H1 (cell line): Measurements from ENCODE around the gene ZSWIM4. TPM values are rescaled to one million over a fixed set of nuclear protein-coding genes. Genes with fewer than 3 reads are reported as not detected.

Experiments used
- CTCF ChIA-PET: fragments of 300-600 bp; sonication (Branson Sonifier 250); formaldehyde crosslinking; loops from one replicate; lab custom pipeline; 2021; ENCODE audit not compliant: partially characterized antibody; lab: Charles Lee
- POLR2A ChIA-PET: fragments of 300-600 bp; sonication (Branson Sonifier 250); formaldehyde crosslinking; loops from one replicate; lab custom pipeline; 2021; ENCODE audit warnings: inconsistent platforms; ENCODE audit not compliant: partially characterized antibody; lab: Charles Lee
- DNase-seq, 2 experiments: peaks; one replicate each; pipeline versions ENCODE4 v3.0.0 to v3.0.0-alpha.2; 2010 to 2022; ENCODE audit warnings: low spot score in 2 of 2, low read depth in 1 of 2, mixed read lengths in 1 of 2
- FAIRE-seq: peaks from 2 replicates; lab custom pipeline; 2011; peaks lifted over from hg19 to GRCh38; lab: Jason Lieb, UNC
- H2AFZ ChIP-seq: 2 replicates; pipeline ENCODE4 v1.8.1; 2012; ENCODE audit warnings: low read length, inconsistent platforms
- H2AK5ac ChIP-seq: 2 replicates; pipeline ENCODE4 v1.6.1; 2013; ENCODE audit warnings: low read depth, low read length
- H2BK120ac ChIP-seq: replicated peaks from 2 replicates; pipeline ENCODE3; 2013; ENCODE audit warnings: low read depth, low read length, inconsistent platforms
- H2BK12ac ChIP-seq: 2 replicates; pipeline ENCODE4 v1.6.1; 2013; ENCODE audit warnings: low read depth, low read length
- H2BK15ac ChIP-seq: 2 replicates; pipeline ENCODE4 v1.6.1; 2013; ENCODE audit warnings: low read length
- H2BK20ac ChIP-seq: 2 replicates; pipeline ENCODE4 v1.6.1; 2013; ENCODE audit warnings: low read length
- H2BK5ac ChIP-seq: 2 replicates; pipeline ENCODE4 v1.6.1; 2013; ENCODE audit warnings: low read depth, low read length
- H3K14ac ChIP-seq: 2 replicates; pipeline ENCODE4 v1.6.1; 2013; ENCODE audit warnings: inconsistent platforms; ENCODE audit not compliant: insufficient read length
- H3K18ac ChIP-seq: 2 replicates; pipeline ENCODE4 v1.6.1; 2013; ENCODE audit warnings: low read length; ENCODE audit errors: extremely low read depth
- H3K23ac ChIP-seq: 2 replicates; pipeline ENCODE4 v1.6.1; 2013; ENCODE audit warnings: inconsistent platforms; ENCODE audit not compliant: insufficient read length
- H3K23me2 ChIP-seq: 2 replicates; pipeline ENCODE4 v1.6.1; 2013; ENCODE audit warnings: low read depth, low read length
- H3K27ac ChIP-seq: 2 replicates; pipeline ENCODE4 v1.6.1; 2011; ENCODE audit warnings: low read depth, low read length, inconsistent platforms
- H3K27me3 ChIP-seq, 4 experiments: replicated peaks in 1 of 4; 1 replicate in 1 of 4; 2 replicates in 3 of 4; pipeline versions ENCODE4 v1.6.1 to v1.8.1; 2011 to 2013; ENCODE audit warnings: low read length in 3 of 4, mild to moderate bottlenecking in 3 of 4, inconsistent platforms in 2 of 4, mixed read lengths in 2 of 4, moderate library complexity in 1 of 4; ENCODE audit not compliant: control insufficient read depth in 3 of 4, insufficient read depth in 3 of 4; ENCODE audit errors: extremely low read depth in 1 of 4
- H3K36me3 ChIP-seq, 4 experiments: 2 replicates each; pipeline versions ENCODE4 v1.6.1 to v1.8.1; 2011 to 2013; ENCODE audit warnings: mild to moderate bottlenecking in 4 of 4, low read length in 3 of 4, moderate library complexity in 2 of 4, control low read depth in 1 of 4, inconsistent platforms in 1 of 4; ENCODE audit not compliant: insufficient read depth in 4 of 4, control insufficient read depth in 2 of 4
- H3K4ac ChIP-seq: replicated peaks from 2 replicates; pipeline ENCODE3; 2013; ENCODE audit warnings: low read length, low read depth, mixed read lengths, inconsistent platforms; ENCODE audit not compliant: insufficient read length
- H3K4me1 ChIP-seq, 4 experiments: replicated peaks in 1 of 4; 1 replicate in 1 of 4; 2 replicates in 3 of 4; pipeline versions ENCODE4 v1.6.1 to v1.8.1; 2011 to 2013; ENCODE audit warnings: low read length in 3 of 4, inconsistent platforms in 2 of 4, mixed read lengths in 1 of 4; ENCODE audit not compliant: insufficient read depth in 4 of 4, control insufficient read depth in 3 of 4
- H3K4me2 ChIP-seq, 2 experiments: 2 replicates each; pipeline versions ENCODE4 v1.6.1 to v1.8.1; 2011 to 2013; ENCODE audit warnings: low read depth in 2 of 2, low read length in 2 of 2, control low read depth in 1 of 2, inconsistent platforms in 1 of 2, mild to moderate bottlenecking in 1 of 2; ENCODE audit not compliant: insufficient read depth in 1 of 2
- H3K4me3 ChIP-seq, 4 experiments: fragments of 200-600, 300-600 bp in 1 of 4; sonication (generic), shearing (Covaris generic), sonication (Bioruptor Twin) in 1 of 4; 2 replicates each; pipeline versions ENCODE4 v1.5.1 to v1.8.1; 2011 to 2016; ENCODE audit warnings: low read length in 4 of 4, low read depth in 3 of 4, control low read depth in 2 of 4, inconsistent platforms in 2 of 4, mild to moderate bottlenecking in 2 of 4, mixed read lengths in 1 of 4, moderate library complexity in 1 of 4; ENCODE audit not compliant: insufficient read depth in 2 of 4; ENCODE audit errors: extremely low read depth in 1 of 4
- H3K56ac ChIP-seq: replicated peaks from 2 replicates; pipeline ENCODE3; 2013; ENCODE audit warnings: low read depth, mild to moderate bottlenecking, mixed read lengths, low read length, inconsistent platforms; ENCODE audit not compliant: insufficient read length
- H3K79me1 ChIP-seq: 2 replicates; pipeline ENCODE4 v1.6.1; 2013; ENCODE audit warnings: low read depth, low read length, control low read depth
- H3K79me2 ChIP-seq, 2 experiments: 2 replicates each; pipeline versions ENCODE4 v1.6.1 to v1.8.1; 2012 to 2013; ENCODE audit warnings: low read length in 2 of 2, mild to moderate bottlenecking in 2 of 2, inconsistent platforms in 1 of 2; ENCODE audit not compliant: insufficient read depth in 2 of 2, control insufficient read depth in 1 of 2
- H3K9ac ChIP-seq, 4 experiments: replicated peaks in 1 of 4; 1 replicate in 1 of 4; 2 replicates in 3 of 4; pipeline versions ENCODE4 v1.6.1 to v1.8.1; 2011 to 2013; ENCODE audit warnings: low read depth in 3 of 4, low read length in 3 of 4, control low read depth in 2 of 4, mild to moderate bottlenecking in 2 of 4, moderate library complexity in 2 of 4, inconsistent platforms in 1 of 4; ENCODE audit errors: extremely low read depth in 1 of 4
- H3K9me3 ChIP-seq, 2 experiments: 2 replicates each; pipeline versions ENCODE4 v1.6.1 to v1.8.1; 2012 to 2013; ENCODE audit warnings: mild to moderate bottlenecking in 2 of 2, moderate library complexity in 2 of 2, control low read depth in 1 of 2, inconsistent platforms in 1 of 2, low read depth in 1 of 2, low read length in 1 of 2, mixed read lengths in 1 of 2; ENCODE audit not compliant: insufficient read depth in 2 of 2
- H4K20me1 ChIP-seq, 2 experiments: replicated peaks in 1 of 2; 2 replicates each; pipeline versions ENCODE3 to v1.8.1; 2011 to 2013; ENCODE audit warnings: inconsistent platforms in 2 of 2, low read length in 2 of 2, mild to moderate bottlenecking in 1 of 2; ENCODE audit not compliant: insufficient read depth in 2 of 2, control insufficient read depth in 1 of 2
- H4K5ac ChIP-seq: 2 replicates; pipeline ENCODE4 v1.6.1; 2013; ENCODE audit warnings: low read length, low read depth, mixed read lengths, inconsistent platforms; ENCODE audit not compliant: insufficient read length
- H4K8ac ChIP-seq: 2 replicates; pipeline ENCODE4 v1.8.0; 2013; ENCODE audit warnings: mild to moderate bottlenecking, moderate library complexity, low read length, inconsistent platforms; ENCODE audit not compliant: insufficient read depth; ENCODE audit errors: extremely low read depth
- H4K91ac ChIP-seq: replicated peaks from 2 replicates; pipeline ENCODE3; 2013; ENCODE audit warnings: low read length, mixed read lengths, inconsistent platforms; ENCODE audit not compliant: insufficient read length
- POLR2A ChIP-seq, 2 experiments: IDR thresholded peaks; 1 replicate in 1 of 2; 2 replicates in 1 of 2; pipeline ENCODE4 v1.6.1; 2011; ENCODE audit warnings: low read depth in 2 of 2, low read length in 2 of 2, mild to moderate bottlenecking in 2 of 2; ENCODE audit errors: control extremely low read depth in 1 of 2
- POU5F1 ChIP-seq: IDR thresholded peaks from 2 replicates; pipeline ENCODE4 v1.6.1; 2011; ENCODE audit warnings: low read depth, mild to moderate bottlenecking, low read length, moderate library complexity
- RXRA ChIP-seq: IDR thresholded peaks from 2 replicates; pipeline ENCODE4 v1.6.1; 2011; ENCODE audit warnings: low read depth, mild to moderate bottlenecking, low read length, moderate library complexity; ENCODE audit not compliant: insufficient read depth
- TCF12 ChIP-seq: IDR thresholded peaks from 2 replicates; pipeline ENCODE4 v1.6.1; 2011; ENCODE audit warnings: low read depth, mild to moderate bottlenecking, low read length
- WGBS, 2 experiments: shearing (Covaris generic) in 1 of 2; methylation state at CpG; one replicate each; pipeline versions ENCODE4 v1.1.6 to v1.1.7; 2013 to 2015; ENCODE audit warnings: low lambda C conversion rate in 2 of 2, mixed read lengths in 2 of 2, inconsistent platforms in 1 of 2, low coverage in 1 of 2, missing lambda C conversion rate in 1 of 2; ENCODE audit not compliant: insufficient replicate concordance in 2 of 2, insufficient coverage in 1 of 2, insufficient read length in 1 of 2; ENCODE audit errors: extremely low coverage in 1 of 2, missing lambda C conversion rate in 1 of 2; 5-methylcytosine and 5-hydroxymethylcytosine counted together
- polyA plus RNA-seq, 7 experiments: library from polyadenylated mRNA; depleted of rRNA in 3 of 7; stranded (reverse) in 5 of 7; unstranded in 2 of 7; fragments of >200 nt in 5 of 7; fragments of 200-250 nt in 2 of 7; gene quantifications; 1 replicate in 5 of 7; 2 replicates in 1 of 7; 4 replicates in 1 of 7; pipeline versions ENCODE4 v1.2.1 to v1.2.3, GENCODE V29; 2011 to 2013; ENCODE audit warnings: missing spikeins in 2 of 7, mixed read lengths in 2 of 7
- total RNA-seq: library from RNA; stranded (reverse); fragmentation: NEBNext Ultra II Directional; extraction: Animal tissue kit (Norgen Biotek cat#: 25700); gene quantifications from 2 replicates; pipeline ENCODE4 v1.2.1, GENCODE V29; 2021

ZSWIM4 gene
- total and polyA plus RNA-seq, 2 of the 8 experiments (the other 6 are each of a cell fraction or from before 2014, with no cell fraction given): 12.2 to 31.1 TPM

- no peak for DNase-seq
- Histone ChIP-seq H3K4me3 (peak overlapping the region in 1 of 4 experiments; percentile 78; a peak in 1 of 8 replicates), H2AK5ac (peak overlapping the region; percentile 48; the same call in 1 of the 2 replicates), H2AFZ (no peak overlapping the region), H2BK5ac (no peak overlapping the region), H3K23me2 (peaks cover 13% of the 10 kb centered on the region; the same call in 1 of the 2 replicates), H4K5ac (no peak overlapping the region), H4K91ac (peak overlapping the region; percentile 44), H4K8ac (no peak overlapping the region), H3K79me2 (no peaks in the 10 kb centered on the region), H3K4me1 (peaks cover 6 to 33% (median 26%) of the 10 kb centered on the region in 4 experiments), H2BK20ac (no peak overlapping the region), H4K20me1 (no peaks in the 10 kb centered on the region), H3K18ac (no peak overlapping the region; the same call in 1 of the 2 replicates), H3K23ac (no peak overlapping the region), H2BK120ac (no peak overlapping the region), H3K27ac (no peak overlapping the region), H3K14ac (no peak overlapping the region), H3K9ac (no peak overlapping the region), H3K4me2 (peak overlapping the region in 1 of 2 experiments; percentile 90; a peak in 2 of 4 replicates), H3K4ac (no peak overlapping the region), H3K27me3 (no peaks in the 10 kb centered on the region), H3K79me1 (no peaks in the 10 kb centered on the region), H2BK15ac (no peak overlapping the region), H2BK12ac (peak overlapping the region; percentile 98; the same call in 1 of the 2 replicates), H3K9me3 (no peaks in the 10 kb centered on the region), H3K36me3 (no peaks in the 10 kb centered on the region), H3K56ac (no peak overlapping the region)
- ChIA-PET CTCF (interaction anchor here (0.6 to 4.8 kb wide), 6 partner anchors 8 to 179 kb away, joined by 3 to 32 read pairs (median 5); no protein-coding TSS in a partner anchor), POLR2A (interaction anchor here (1.1 to 9.2 kb wide), 8 partner anchors 8 to 114 kb away, joined by 3 to 62 read pairs (median 8); partner anchors contain the start of gene ZSWIM4)
- TF ChIP-seq TCF12: no peak
- TF ChIP-seq POU5F1: no peak
- TF ChIP-seq POLR2A (IDR thresholded peaks at IDR 0.05; ENCODE audit: control extremely low read depth in 1 of 2, low read depth in 2 of 2, low read length in 2 of 2): no peak
- no peak for TF ChIP-seq RXRA
- 83% methylated on average over 4 of the region's 4 CpGs; no CpG with 5 or more reads in 1 of the 2 experiments for WGBS, 2 experiments
- no peak for FAIRE-seq
Measured at GRCh38 chr19:13848340-13848677, 53.1 kb downstream of the ZSWIM4 start.
